GM18499 (cell line): ENCODE data around the gene TXNL1.
A peak's percentile ranks its signal among the peaks of the same experiment; 100 is the strongest.

Experiments
- ATAC-seq: cut with Tn5 transposase; IDR thresholded peaks from one replicate; pipeline ENCODE4 v1.9.1; 2021; ENCODE audit warnings: moderate number of reproducible peaks; ENCODE audit not compliant: insufficient read depth, unreplicated experiment

TXNL1 gene

DNA sequence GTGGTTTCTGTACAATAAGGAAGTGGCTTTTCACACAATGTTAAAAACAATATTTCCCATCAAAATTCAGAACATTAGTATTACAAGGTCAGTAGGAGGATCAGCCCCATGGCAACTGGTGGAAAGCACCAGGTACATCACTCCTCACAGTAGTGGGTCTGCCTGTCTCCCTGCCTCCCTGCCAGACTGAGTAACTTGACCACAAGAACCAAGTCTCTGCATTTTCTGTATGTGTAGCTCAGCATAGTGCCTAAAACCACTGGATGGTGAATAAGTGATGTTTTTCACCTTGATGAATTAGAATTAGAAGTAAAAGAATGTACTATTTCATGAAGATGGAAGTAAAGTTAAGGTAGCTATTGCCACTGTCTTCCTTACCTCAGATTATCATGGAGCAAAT is 8.7 kb upstream of the TXNL1 start:
- no peak for ATAC-seq

- no peak for ATAC-seq
Observed at GRCh38 chr18:56645415-56646016, 7.1 kb upstream of the TXNL1 start.

GRCh38 chr18:56643381-56643780 is 5.0 kb upstream of the TXNL1 start:
- no peak for ATAC-seq

DNA sequence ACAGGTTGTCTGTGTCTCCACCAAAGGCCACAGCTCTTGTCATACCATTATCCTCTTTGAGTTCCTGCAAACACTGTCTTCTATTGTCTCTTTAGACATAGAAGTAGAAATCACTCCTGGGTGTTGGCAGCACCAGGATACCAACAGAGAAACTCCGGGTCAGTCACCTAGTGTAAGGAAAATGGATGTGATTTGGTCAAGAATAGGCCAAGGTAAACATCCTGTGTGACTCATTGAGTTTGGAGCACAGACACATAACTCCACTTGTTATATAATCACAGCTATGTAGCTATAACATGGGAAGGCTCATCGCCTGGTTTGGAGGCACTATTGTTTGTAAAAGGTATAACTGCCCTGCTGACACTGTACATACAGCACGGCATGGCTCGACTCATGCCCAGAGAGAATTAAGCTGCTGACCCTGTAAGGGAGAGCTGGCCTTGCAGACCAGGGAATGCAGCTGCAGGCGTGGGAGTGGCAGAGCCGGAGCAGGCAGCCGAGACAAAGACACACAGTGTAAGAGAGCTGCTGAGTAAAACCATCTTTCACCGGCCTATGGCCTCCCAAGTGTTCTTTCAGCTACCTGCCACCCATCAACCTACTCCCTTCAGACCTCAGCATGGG is 3.4 kb upstream of the TXNL1 start:
- no peak for ATAC-seq

DNA sequence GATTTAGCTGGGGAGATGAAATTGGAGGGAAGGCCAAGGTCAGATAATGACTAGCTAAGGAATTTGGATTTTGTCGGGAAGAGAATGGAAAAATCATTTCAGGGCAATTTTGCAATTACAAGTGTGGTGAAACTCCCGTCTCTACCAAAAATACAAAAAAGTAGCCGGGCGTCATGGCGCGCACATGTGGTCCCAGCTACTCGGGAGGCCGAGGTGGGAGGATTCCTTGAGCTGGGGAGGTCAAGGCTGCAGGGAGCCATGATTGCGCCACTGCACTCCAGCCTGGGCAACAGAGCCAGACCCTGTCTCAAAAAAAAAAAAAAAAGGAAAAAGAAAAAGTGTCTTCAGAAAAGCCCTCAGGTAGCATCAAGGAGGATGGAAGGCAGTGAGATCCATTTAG is 1.2 kb upstream of the TXNL1 start:
- no peak for ATAC-seq

DNA sequence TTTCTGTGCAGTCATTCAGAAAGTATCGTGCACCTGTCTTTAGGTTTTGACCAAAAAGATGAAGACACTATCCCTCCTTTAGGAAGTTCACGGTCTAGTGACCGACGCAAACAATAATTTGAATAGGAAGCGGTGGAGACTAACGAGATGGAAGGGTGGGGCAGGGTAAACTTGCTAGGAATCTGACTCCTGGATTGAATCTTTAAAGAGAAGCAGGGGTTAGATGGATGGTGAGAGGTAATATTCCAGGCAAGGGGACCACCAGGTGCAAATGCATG is 651 bp upstream of the TXNL1 start:
- ATAC-seq, result peak; percentile 6

DNA sequence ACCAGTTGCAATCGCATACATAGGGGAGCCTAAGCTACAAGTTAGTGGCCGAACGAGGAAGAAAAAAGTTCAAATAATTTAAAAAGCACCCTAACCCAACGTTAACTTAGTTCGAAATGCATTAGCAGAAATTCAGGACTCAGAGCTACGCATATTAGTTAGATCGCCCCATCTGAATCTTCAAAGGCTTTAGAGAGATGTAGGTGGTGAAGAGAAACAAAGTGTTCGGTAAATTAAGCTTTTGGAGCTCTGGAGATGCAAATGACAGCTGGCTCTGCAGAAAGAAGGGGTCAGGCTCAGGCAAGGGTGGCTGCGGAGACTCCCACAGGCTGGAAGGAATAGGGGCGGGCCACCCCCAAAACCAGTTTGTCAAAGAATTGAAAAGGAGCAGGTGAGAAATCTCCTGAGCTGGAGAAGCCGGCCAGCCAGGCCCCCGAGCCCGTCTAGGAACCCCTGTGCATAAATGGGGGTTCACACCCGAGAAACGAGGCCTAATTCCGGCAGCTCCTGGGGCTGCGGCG is 621 bp downstream of the TXNL1 start:
- ATAC-seq, result peak; percentile 6

- ATAC-seq, result no peak
Observed at GRCh38 chr18:56637176-56637575, 1.2 kb downstream of the TXNL1 start.

- ATAC-seq, result no peak
Observed at GRCh38 chr18:56635007-56635406, 3.4 kb downstream of the TXNL1 start.

- no peak for ATAC-seq
Observed at GRCh38 chr18:56632070-56633022, 6.0 kb downstream of the TXNL1 start.

GRCh38 chr18:56627991-56628390 is 10.4 kb downstream of the TXNL1 start:
- ATAC-seq, result no peak

DNA sequence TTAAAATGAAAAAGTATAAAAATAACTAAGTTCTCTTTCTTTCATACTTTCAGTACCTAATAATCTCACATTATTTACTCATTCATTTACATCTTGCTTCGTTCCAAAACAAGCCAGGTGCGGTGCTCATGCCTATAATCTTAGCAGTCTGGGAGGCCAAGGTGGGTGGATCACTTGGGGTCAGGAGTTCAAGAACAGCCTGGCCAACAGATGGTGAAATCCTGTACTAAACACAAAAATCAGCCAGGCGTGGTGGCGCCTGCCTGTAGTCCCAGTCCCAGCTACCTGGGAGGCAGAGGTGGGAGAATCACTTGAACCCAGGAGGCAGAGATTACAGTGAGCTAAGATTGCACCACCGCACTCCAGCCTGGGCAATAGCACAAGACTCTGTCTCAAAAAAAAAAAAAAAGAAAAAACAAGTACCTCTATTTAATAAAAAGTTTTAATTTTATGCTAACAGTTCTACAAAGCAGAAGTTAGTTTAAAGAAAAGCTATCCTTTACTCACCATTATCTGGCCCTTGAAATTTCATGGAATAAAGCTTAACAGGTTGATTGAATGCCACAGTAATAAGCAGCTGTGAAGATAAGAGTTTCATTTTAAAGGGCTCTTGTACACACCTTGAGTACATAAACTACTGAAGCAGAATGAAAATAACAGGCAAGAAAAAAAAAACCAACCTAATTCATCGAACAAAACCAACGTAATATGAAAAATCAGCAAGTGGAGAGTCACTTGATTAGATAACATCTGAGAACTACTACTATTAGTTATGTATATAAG is 22.5 kb downstream of the TXNL1 start:
- no peak for ATAC-seq

DNA sequence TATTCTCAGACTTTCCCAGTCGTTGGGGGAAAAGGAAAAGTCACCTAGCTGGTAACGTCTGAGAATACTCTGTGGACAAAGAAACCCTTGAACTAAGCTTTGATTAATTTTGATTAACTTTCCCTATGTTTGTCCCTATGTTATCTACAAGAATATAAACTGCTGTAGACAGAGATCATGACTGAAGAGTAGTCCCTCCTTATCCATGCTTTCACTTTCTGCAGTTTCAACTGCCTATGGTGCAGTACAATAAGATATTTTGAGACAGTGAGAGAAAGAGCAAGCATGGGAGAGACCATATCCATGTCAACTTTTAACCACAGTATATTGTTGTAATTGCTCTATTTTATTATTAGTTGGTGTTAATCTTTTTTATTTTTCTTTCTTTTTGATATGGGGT is 31.8 kb downstream of the TXNL1 start:
- no peak for ATAC-seq

DNA sequence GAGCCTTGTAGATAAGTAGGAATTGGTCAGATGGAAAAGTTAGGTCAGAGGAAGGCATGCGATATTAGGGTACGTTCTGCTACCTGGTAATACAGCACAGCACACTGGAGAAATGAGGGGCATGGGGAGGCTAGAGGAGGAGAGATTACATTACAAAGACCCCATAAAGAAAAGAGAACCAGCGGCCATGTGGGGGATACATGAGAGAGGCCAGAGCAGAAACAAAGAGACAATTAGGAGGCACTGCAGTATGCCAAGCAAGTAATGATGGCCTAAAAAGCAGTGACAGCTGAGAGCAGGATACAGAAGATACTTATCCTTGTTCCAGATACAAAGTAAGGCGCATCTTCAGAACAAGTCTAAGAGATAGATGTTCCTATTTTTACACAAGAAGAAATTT is 40.0 kb downstream of the TXNL1 start:
- no peak for ATAC-seq

DNA sequence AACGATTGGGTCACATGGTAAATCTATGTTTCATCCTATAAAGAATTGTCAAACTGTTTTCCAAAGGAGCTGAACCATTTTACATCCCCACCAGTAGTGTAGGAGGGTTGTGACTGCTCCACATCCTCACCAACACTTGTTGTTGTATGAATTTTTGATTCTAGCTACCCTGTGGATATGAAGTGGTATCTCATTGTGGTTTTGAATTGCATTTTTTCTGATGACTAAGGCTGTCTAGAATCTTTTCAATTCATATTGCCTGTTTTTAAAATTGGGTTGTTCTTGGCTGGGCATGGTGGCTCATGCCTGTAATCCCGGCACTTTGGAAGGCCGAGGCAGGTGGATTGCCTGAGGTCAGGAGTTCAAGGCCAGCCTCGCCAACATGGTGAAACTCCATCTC is 44.5 kb downstream of the TXNL1 start:
- no peak for ATAC-seq

- ATAC-seq, result no peak
Observed at GRCh38 chr18:56580026-56580425, 58.4 kb downstream of the TXNL1 start.

DNA sequence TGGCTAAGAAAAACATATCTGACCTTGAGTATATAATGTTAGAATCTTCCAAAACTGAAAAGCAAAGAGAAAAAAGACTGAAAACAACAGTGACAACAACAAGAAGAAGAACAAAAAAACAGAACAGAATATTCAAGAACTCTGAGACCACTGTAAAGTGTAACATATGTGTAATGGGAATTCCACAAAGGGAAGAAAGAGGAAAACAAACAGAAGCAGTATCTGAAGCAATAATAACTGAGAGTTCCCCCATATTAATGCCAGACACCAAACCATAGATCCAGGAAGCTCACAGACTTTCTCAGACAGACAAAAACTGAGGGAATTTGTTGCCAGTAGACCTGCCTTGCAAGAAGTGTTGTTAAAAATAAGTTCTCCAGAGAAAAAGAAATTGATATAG is 58.9 kb downstream of the TXNL1 start:
- no peak for ATAC-seq

DNA sequence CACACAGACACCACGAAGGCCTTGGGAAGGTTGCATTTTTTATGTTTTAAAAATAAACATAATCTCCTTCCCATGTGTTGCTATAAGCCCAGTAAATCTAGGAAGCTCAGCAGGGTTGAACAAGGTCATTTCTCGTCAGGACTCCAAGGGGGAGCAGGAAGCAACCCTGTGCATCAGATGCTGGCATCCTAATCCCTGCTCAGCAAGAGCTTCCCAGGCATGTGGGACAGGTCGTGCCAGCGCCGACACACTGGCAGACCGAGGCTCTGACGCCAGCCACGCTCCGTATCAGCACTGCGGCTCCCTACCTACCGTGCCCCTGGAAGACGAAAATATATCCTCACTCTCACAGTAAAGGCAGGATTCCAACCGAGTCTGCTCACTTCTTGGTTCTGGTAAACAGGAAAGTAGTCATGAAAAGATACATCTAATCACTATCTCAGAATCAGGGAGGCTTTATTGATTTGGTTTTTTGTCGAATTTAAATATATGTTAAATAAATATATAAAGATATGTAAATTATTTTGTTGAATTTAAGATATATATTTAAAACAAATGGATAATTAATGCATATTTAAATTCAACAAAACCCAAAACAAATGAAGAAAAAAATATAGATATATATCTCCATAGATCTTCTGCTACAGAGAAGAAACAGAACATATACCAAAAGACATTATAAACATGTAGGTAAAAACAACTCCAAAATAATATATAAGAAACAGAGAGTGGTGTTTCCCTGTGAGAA is 61.4 kb downstream of the TXNL1 start:
- ATAC-seq, result no peak

DNA sequence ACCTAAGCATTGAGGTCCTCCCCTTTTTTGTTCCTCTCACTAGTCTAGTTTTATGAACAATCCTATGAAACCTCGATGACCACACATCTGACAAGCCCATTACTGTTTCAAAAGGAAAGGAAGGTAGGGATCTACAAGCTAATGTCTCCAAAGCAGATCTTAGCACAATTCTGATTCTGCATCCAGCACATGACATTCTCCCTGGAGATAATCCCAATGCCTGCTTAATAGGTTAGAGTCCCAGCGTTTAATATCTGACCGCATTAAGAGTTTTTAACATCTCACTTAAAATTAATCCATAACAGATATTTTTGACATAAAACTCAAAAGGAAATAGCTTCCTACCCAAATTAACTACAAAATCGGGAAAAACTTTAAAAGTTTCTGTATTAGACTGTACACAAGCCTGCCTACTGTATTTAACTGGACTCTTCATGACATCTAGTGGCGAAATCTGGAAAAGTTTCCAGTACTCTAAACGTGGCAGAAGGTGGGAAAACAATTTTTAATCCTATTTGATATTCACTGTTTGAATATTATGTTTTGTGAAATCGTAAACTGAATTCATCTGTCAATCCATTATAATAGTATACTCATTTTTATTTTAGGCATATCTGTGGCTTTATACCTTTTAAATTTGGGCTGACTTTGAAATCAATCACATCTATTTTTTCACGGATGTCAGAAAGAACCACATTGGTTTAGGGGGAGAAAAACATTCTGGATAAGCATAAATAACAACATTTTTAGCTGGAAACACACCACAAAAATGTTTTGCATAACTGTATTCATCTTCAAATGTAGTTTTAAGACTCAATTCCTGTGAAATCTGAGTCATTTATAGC is 62.4 kb downstream of the TXNL1 start:
- no peak for ATAC-seq
